Muscle of back (tissue), 11 donors: ENCODE results near the gene SFTPB. TPM values are rescaled to one million over a fixed set of nuclear protein-coding genes. Genes with fewer than 3 reads are reported as not detected.

Experiments
- DNase-seq, 3 donors: peaks; one replicate each; pipeline versions ENCODE4 v3.0.0 to v3.0.0-alpha.2; 2013
- polyA plus RNA-seq, 10 donors: library from polyadenylated mRNA; unstranded; fragments of 120-200 nt; gene quantifications; one replicate each; pipeline ENCODE4 v1.2.1, GENCODE V29; 2013; ENCODE audit not compliant: insufficient read length in 10 of 10

SFTPB gene
- polyA plus RNA-seq, 10 donors: 0.08 TPM; not detected in 8

GRCh38 chr2:85702800-85703199, 34.8 kb upstream of the SFTPB start:
- no peak for DNase-seq

GRCh38 chr2:85702172-85702571, 34.2 kb upstream of the SFTPB start:
- peak in 1 of 3 donors; percentile 50 for DNase-seq

- DNase-seq: no peak
Measured at GRCh38 chr2:85699325-85699724, 31.3 kb upstream of the SFTPB start.

- no peak for DNase-seq
Measured at GRCh38 chr2:85698880-85699254, 30.9 kb upstream of the SFTPB start.

GRCh38 chr2:85698184-85698879, 30.3 kb upstream of the SFTPB start:
- DNase-seq: no peak

- DNase-seq: no peak
Measured at GRCh38 chr2:85697716-85698115, 29.7 kb upstream of the SFTPB start.

GRCh38 chr2:85697096-85697495, 29.1 kb upstream of the SFTPB start:
- DNase-seq: no peak

- no peak for DNase-seq
Measured at GRCh38 chr2:85695691-85696668, 28.0 kb upstream of the SFTPB start.

GRCh38 chr2:85695121-85695520, 27.1 kb upstream of the SFTPB start:
- DNase-seq: no peak

GRCh38 chr2:85694052-85695025, 26.3 kb upstream of the SFTPB start, which contains the start of gene GNLY:
GNLY (plus strand) TSS chr2:85694358; CDS start chr2:85694419, 61 bp downstream.
- DNase-seq: no peak

- no peak for DNase-seq
Measured at GRCh38 chr2:85692039-85692645, 24.1 kb upstream of the SFTPB start.

GRCh38 chr2:85690932-85691331, 22.9 kb upstream of the SFTPB start:
- DNase-seq: no peak

- no peak for DNase-seq
Measured at GRCh38 chr2:85684806-85685205, 16.8 kb upstream of the SFTPB start.

GRCh38 chr2:85684380-85684779, 16.4 kb upstream of the SFTPB start:
- DNase-seq: no peak

GRCh38 chr2:85682378-85682777, 14.4 kb upstream of the SFTPB start:
- DNase-seq: no peak

GRCh38 chr2:85681776-85682175, 13.8 kb upstream of the SFTPB start:
- no peak for DNase-seq

- no peak for DNase-seq
Measured at GRCh38 chr2:85681372-85681763, 13.4 kb upstream of the SFTPB start.

GRCh38 chr2:85680707-85681371, 12.8 kb upstream of the SFTPB start:
- DNase-seq: no peak

GRCh38 chr2:85678794-85679672, 11.0 kb upstream of the SFTPB start:
- DNase-seq: peak; percentile 53 to 84 (median 78)

- no peak for DNase-seq
Measured at GRCh38 chr2:85678377-85678776, 10.4 kb upstream of the SFTPB start.
